C4-2B (cell line): Measurements from ENCODE around the gene SPATA6.

ENCODE experiments used
- H3K27ac ChIP-seq: fragments of 450-650 bp; 2 replicates; pipeline ENCODE4 v1.5.1; 2017
- ZFX ChIP-seq: fragments of 450-650 bp; IDR thresholded peaks from 2 replicates; pipeline ENCODE4 v1.6.1; 2017
- TF ChIP-seq, protein P1 (sequence below): fragments of 450-650 bp; conservative IDR thresholded peaks from 2 replicates; pipeline ENCODE4 v1.5.1; 2017; ENCODE audit warnings: mild to moderate bottlenecking

SPATA6 gene

DNA sequence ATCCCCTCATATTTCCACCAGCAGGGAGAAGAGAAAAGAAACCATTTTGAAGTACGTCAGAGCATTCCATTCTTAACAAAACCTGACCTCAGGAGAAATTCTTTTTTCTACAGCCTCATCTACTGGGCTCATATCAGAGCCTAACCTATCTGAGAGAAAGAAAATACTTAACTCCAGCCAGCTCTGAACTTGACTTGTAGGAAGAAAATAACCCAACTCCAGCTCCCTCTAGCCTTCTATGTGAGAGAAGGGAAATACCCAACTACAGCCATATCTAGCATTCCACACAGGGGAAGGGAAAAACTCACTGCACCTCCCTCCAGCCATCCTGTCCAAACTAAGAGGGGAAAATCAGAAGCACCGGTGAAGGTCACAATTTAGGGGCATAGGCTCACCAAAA, 57.7 kb downstream of the SPATA6 start:
- TF ChIP-seq ZFX, result no peak
- TF ChIP-seq, protein P1, sequence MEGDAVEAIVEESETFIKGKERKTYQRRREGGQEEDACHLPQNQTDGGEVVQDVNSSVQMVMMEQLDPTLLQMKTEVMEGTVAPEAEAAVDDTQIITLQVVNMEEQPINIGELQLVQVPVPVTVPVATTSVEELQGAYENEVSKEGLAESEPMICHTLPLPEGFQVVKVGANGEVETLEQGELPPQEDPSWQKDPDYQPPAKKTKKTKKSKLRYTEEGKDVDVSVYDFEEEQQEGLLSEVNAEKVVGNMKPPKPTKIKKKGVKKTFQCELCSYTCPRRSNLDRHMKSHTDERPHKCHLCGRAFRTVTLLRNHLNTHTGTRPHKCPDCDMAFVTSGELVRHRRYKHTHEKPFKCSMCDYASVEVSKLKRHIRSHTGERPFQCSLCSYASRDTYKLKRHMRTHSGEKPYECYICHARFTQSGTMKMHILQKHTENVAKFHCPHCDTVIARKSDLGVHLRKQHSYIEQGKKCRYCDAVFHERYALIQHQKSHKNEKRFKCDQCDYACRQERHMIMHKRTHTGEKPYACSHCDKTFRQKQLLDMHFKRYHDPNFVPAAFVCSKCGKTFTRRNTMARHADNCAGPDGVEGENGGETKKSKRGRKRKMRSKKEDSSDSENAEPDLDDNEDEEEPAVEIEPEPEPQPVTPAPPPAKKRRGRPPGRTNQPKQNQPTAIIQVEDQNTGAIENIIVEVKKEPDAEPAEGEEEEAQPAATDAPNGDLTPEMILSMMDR, result no peak
- H3K27ac ChIP-seq, result no peak overlapping the region

GRCh38 chr1:48405940-48406339, 66.1 kb downstream of the SPATA6 start:
- TF ChIP-seq, protein P1, result no peak
- TF ChIP-seq ZFX, result no peak

DNA sequence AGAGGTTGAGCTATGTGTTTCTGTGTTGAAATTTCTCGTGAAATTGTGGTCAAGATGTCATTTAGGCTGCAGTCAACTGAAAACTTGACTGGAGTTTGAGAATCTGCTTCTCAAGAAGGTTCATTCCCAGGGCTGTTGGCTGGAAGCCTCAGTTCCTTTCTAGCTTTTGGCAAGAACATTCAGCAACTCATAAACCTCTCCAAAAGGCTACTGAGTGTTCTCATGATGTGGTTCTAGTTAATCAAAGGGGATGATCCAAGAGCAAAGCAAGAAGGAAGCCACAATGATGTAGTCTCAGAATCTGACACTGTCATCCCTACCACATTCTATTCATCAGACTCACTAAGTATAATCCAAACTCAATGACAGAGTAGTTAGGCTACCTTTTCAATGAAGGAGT, 66.6 kb downstream of the SPATA6 start:
- H3K27ac ChIP-seq, result no peak overlapping the region
- no peak for TF ChIP-seq ZFX

More at GRCh38 chr1:48405940-48406339, 66.1 kb downstream of the SPATA6 start:
- no peak overlapping the region for H3K27ac ChIP-seq

DNA sequence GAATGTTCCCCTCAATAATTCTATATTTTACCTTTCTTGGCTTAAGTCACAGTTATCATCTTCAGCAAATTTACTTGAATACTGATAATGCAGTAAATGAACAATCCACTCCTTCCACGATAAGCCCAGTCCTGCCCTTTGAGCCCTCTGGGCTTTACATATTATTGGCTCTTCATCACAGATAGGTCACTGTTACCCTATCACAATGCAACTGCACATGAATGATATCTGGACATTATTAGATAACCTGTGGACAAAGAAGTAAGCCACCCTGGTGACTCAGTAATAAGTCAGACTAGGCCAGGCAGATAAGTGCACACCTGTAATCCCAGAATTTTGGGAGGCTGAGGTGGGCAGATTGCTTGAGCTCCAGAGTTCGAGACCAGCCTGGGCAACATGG, 69.4 kb downstream of the SPATA6 start:
- no peak overlapping the region for H3K27ac ChIP-seq

GRCh38 chr1:48396208-48396607, 75.8 kb downstream of the SPATA6 start:
- H3K27ac ChIP-seq, result no peak overlapping the region
- no peak for TF ChIP-seq ZFX
- TF ChIP-seq, protein P1, result no peak

More for the DNA sequence above, 69.4 kb downstream of the SPATA6 start:
- TF ChIP-seq ZFX, result no peak
- TF ChIP-seq, protein P1, result no peak

DNA sequence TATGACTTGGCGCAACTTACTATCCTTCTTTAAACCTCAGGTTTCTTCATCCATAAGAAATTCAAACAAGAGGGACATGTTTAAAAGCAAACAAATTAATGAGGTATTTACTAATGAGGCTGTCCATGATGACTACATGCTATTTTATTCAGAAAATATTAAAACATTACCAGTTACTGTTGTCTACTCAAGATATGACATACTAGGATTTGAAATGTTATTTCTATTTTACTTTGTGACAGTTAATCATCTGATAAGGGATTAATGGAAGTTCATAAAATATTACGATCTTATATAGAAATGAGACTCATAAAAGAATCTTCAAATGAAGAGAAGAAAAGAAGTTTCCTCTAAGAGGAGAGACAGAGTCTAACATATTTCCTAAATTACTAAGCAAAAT, 80.1 kb downstream of the SPATA6 start:
- TF ChIP-seq, protein P1, result no peak
- no peak for TF ChIP-seq ZFX
- H3K27ac ChIP-seq, result no peak overlapping the region

DNA sequence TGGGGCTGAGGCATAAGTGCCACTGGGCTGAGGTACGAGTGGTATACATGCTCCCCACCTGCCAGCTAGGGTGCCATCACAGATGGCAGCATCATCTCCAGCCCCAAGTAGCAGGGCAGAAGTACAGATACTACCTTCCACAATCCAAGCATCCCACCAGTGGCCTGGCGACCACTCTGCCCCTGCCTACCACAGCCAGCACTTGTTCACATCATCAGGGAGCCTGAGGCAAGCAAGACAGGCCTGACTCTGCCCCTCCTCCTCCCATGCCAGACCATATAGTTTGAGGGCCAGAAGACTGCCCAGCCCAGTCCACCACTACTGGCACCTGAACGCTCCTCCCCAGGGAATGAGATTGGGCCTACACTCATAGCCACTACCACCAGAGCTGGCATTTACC, 84.6 kb downstream of the SPATA6 start:
- TF ChIP-seq, protein P1, result no peak
- TF ChIP-seq ZFX, result no peak

DNA sequence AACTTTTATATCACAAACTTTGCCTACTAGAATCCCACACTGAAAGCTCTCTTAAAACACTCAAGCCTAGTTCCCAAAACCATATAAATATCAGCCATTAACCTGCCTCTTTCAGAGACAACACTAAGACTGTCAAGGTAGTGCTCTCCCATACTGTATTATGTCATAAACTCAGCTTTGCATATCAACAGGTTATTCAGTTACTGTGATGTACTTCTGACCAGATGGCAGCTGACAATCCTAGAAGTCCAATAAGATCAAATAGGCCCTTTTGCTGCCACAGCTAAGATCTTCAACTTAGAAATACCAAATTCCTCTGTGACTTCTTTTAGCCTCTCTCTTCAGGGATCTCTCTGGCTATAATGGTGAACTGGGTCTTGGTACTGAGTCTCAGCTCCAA, 97.2 kb downstream of the SPATA6 start:
- TF ChIP-seq, protein P1, result no peak
- no peak for TF ChIP-seq ZFX

More for the DNA sequence above, 84.6 kb downstream of the SPATA6 start:
- H3K27ac ChIP-seq, result no peak overlapping the region

More for the DNA sequence above, 97.2 kb downstream of the SPATA6 start:
- H3K27ac ChIP-seq, result no peak overlapping the region
